Adrenal gland (tissue), 5 donors: ENCODE results near the gene MFF.

Source experiments
- POLR2A ChIP-seq, 2 donors: fragments of 450-650 bp; IDR thresholded peaks; one replicate each; pipeline ENCODE4 v1.6.1; 2017; ENCODE audit warnings: antibody characterized with exemption in 2 of 2, mild to moderate bottlenecking in 2 of 2, moderate library complexity in 1 of 2
- TF ChIP-seq, protein P1 (sequence below), 6 experiments: fragments of 450-650 bp in 4 of 6; fragments of 200-600 bp in 2 of 6; sonication (generic) in 1 of 6; IDR thresholded peaks; 1 replicate in 5 of 6; 2 replicates in 1 of 6; pipeline versions ENCODE4 v1.5.1 to v1.8.0; 2016 to 2021; ENCODE audit warnings: antibody characterized with exemption in 6 of 6, mild to moderate bottlenecking in 2 of 6, moderate library complexity in 1 of 6
- donor health status: DM: no; HTN: no; CAD: no.

DNA sequence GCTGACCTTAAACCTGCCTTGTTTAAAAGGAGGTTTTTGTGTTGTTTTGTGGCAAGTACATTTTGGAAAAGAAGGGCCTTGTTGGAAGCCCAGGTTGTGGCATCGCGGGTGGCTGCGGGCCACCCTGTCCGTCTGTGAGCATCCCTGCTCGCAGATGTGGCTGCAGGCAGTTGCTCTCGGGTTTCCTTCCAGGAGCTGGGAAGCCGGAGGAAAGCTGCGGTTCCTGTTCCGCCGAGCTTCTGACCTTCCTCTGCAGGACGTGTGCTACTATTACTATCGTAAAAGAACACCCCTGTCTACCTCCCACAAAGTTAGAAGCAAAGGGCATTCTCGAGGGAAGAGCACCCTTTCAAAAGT is 766 bp downstream of the MFF start:
- TF ChIP-seq, protein P1, sequence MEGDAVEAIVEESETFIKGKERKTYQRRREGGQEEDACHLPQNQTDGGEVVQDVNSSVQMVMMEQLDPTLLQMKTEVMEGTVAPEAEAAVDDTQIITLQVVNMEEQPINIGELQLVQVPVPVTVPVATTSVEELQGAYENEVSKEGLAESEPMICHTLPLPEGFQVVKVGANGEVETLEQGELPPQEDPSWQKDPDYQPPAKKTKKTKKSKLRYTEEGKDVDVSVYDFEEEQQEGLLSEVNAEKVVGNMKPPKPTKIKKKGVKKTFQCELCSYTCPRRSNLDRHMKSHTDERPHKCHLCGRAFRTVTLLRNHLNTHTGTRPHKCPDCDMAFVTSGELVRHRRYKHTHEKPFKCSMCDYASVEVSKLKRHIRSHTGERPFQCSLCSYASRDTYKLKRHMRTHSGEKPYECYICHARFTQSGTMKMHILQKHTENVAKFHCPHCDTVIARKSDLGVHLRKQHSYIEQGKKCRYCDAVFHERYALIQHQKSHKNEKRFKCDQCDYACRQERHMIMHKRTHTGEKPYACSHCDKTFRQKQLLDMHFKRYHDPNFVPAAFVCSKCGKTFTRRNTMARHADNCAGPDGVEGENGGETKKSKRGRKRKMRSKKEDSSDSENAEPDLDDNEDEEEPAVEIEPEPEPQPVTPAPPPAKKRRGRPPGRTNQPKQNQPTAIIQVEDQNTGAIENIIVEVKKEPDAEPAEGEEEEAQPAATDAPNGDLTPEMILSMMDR (IDR thresholded peaks at IDR 0.05): no peak
- no peak for TF ChIP-seq POLR2A (IDR thresholded peaks at IDR 0.05)
